ENCODE results near the gene PLD1. TPM values are rescaled to one million over a fixed set of nuclear protein-coding genes. Genes with fewer than 3 reads are reported as not detected.
A peak's percentile ranks its signal among the peaks of the same experiment; 100 is the strongest.

The PLD1 gene
- total RNA-seq, 2 donors from 2014 or later, result 51.3 to 95.2 TPM

- no peaks in the 10 kb centered on the region for H3K27me3 ChIP-seq (replicated peaks; ENCODE audit: insufficient read depth)
- DNase-seq (ENCODE audit: low spot score), result no peak
- no peak overlapping the region for H3K4me3 ChIP-seq
- peaks cover 7 to 18% of the 10 kb centered on the region in 2 donors for H3K4me1 ChIP-seq (ENCODE audit: control insufficient read depth in 1 of 2, low read depth in 2 of 2)
- H3K27ac ChIP-seq, result no peak overlapping the region
- ATAC-seq (ENCODE audit: insufficient number of reproducible peaks, low FRiP score, low read depth), result no peak
- no peaks in the 10 kb centered on the region for H3K9me3 ChIP-seq
- TF ChIP-seq CTCF (IDR thresholded peaks at IDR 0.05), result no peak
- no peaks in the 10 kb centered on the region for H3K36me3 ChIP-seq
These were observed 3.7 kb upstream of the PLD1 start for GRCh38 chr3:171813897-171814460.

DNA sequence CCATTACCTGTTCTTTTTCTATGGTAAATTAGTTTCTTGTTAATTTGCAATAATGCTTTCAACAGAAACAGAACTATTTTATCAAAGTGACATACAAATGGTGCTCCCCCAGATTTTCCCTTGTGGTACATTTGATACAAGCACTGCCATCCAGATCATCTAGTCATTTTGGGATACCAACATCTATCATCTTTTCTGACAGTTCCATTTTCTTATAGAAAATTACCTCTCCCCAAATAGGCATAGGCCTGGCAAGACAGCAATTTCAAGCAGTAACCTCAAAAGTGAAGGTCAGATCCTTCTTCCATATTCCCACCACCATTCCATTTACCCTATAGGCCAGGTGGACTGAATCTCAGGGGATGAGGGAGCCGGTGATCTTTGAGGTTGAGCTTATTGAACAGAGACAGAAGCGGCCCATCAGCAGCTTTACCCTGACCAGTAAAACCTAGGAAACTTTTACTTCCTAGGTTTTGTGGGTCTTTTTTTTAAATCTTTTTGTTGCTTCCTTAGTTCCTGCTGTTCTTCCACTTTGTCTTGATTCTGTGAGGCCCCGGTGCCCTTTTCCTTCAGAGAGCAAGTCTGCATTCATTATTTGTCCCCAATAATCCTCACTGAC lies 3.1 kb upstream of the PLD1 start:
- no peak for ATAC-seq (ENCODE audit: insufficient number of reproducible peaks, low FRiP score, low read depth)
- no peak for TF ChIP-seq CTCF (IDR thresholded peaks at IDR 0.05)
- H3K27ac ChIP-seq, result no peak overlapping the region

GRCh38 chr3:171812811-171813210 lies 2.5 kb upstream of the PLD1 start:
- DNase-seq (ENCODE audit: low spot score) (no peak), ATAC-seq (ENCODE audit: insufficient number of reproducible peaks, low FRiP score, low read depth) (no peak)
- no peak overlapping the region for H3K27ac ChIP-seq
- TF ChIP-seq CTCF (IDR thresholded peaks at IDR 0.05), result no peak
- no peaks in the 10 kb centered on the region for H3K36me3 ChIP-seq
- no peaks in the 10 kb centered on the region for H3K9me3 ChIP-seq
- H3K4me3 ChIP-seq, result no peak overlapping the region
- peaks cover 7 to 22% of the 10 kb centered on the region in 2 donors for H3K4me1 ChIP-seq (ENCODE audit: control insufficient read depth in 1 of 2, low read depth in 2 of 2)
- H3K27me3 ChIP-seq (replicated peaks; ENCODE audit: insufficient read depth), result no peaks in the 10 kb centered on the region

More for the DNA sequence above, 3.1 kb upstream of the PLD1 start:
- no peak for DNase-seq (ENCODE audit: low spot score)
- H3K36me3 ChIP-seq, result no peaks in the 10 kb centered on the region
- no peaks in the 10 kb centered on the region for H3K27me3 ChIP-seq (replicated peaks; ENCODE audit: insufficient read depth)
- H3K9me3 ChIP-seq, result no peaks in the 10 kb centered on the region
- H3K4me1 ChIP-seq (ENCODE audit: control insufficient read depth in 1 of 2, low read depth in 2 of 2), result peaks cover 7 to 22% of the 10 kb centered on the region in 2 donors
- H3K4me3 ChIP-seq, result no peak overlapping the region

DNA sequence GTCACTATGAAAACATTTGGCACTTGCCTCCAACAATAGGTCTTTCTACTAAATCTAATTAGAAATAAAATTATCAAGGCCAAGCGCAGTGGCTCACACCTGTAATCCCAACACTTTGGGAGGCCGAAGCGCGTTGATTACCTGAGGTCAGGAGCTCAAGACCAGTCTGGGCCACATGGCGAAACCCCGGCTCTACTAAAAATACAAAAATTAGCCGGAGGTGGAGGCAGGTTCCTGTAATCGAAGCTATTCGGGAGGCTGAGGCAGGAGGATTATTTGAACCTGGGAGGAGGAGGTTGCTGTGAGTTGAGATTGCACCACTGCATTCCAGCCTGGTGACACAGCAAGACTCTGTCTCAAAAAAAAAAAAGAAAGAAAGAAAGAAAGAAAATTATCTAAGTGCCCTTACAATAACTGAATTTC lies 1.6 kb upstream of the PLD1 start:
- no peak for DNase-seq (ENCODE audit: low spot score)
- peak overlapping the region; percentile 36 to 84 for H3K27ac ChIP-seq
- no peaks in the 10 kb centered on the region for H3K9me3 ChIP-seq
- no peak for TF ChIP-seq CTCF (IDR thresholded peaks at IDR 0.05)
- H3K27me3 ChIP-seq (replicated peaks; ENCODE audit: insufficient read depth), result no peaks in the 10 kb centered on the region
- no peaks in the 10 kb centered on the region for H3K36me3 ChIP-seq
- no peak for ATAC-seq (ENCODE audit: insufficient number of reproducible peaks, low FRiP score, low read depth)
- peaks cover 7 to 22% of the 10 kb centered on the region in 2 donors for H3K4me1 ChIP-seq (ENCODE audit: control insufficient read depth in 1 of 2, low read depth in 2 of 2)
- H3K4me3 ChIP-seq, result no peak overlapping the region

DNA sequence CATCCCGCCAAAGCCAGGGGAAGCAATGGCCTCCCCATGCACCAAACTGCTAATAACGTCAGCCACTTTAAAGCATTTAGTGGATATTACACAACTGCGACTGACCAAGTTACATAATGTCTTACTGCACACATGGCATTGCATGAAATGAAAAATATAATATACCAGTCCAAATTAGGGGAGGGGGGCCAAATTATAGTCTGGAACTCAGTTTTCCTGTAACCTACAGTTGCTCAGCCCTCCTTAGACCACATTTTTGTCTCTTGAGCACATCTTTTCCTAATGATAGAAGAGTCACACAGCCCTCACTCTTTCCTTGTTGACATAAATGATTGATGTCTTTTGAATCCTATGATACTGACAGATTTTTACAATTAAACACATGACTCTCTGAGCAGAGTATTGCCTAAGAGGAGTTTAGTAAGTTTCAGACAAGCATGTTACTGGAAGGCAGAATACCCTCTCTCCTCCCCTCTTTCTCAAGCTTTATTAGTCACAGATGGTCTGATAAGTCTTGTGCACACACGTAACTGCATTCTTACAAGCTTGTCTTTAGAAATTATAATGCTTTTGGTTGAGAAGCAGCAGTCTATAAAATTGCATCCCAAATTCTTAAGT lies 1.1 kb upstream of the PLD1 start:
- Histone ChIP-seq H3K27me3 (replicated peaks; ENCODE audit: insufficient read depth) (no peaks in the 10 kb centered on the region), H3K4me3 (peak overlapping the region; percentile 73), H3K36me3 (no peaks in the 10 kb centered on the region), H3K9me3 (no peaks in the 10 kb centered on the region), H3K27ac (peak overlapping the region; percentile 65 to 84), H3K4me1 (ENCODE audit: control insufficient read depth in 1 of 2, low read depth in 2 of 2) (peaks cover 7 to 22% of the 10 kb centered on the region in 2 donors)
- no peak for DNase-seq (ENCODE audit: low spot score)
- peak; percentile 55 for ATAC-seq (ENCODE audit: insufficient number of reproducible peaks, low FRiP score, low read depth)
- no peak for TF ChIP-seq CTCF (IDR thresholded peaks at IDR 0.05)

Measured in thoracic aorta (tissue), 2 donors.